Skeletal muscle tissue (tissue), 4 donors: Measurements from ENCODE around the gene GALNT1. TPM values are rescaled to one million over a fixed set of nuclear protein-coding genes. Genes with fewer than 3 reads are reported as not detected.

Experiments
- H3K27ac ChIP-seq: one replicate; pipeline ENCODE4 v1.7.0; 2013; ENCODE audit warnings: mild to moderate bottlenecking, low read depth, low read length, inconsistent platforms
- H3K27me3 ChIP-seq, 3 donors: one replicate each; pipeline ENCODE4 v1.7.0; 2013; ENCODE audit warnings: low read length in 3 of 3; ENCODE audit not compliant: control insufficient read depth in 3 of 3, insufficient read depth in 3 of 3
- H3K36me3 ChIP-seq, 3 donors: one replicate each; pipeline ENCODE4 v1.7.0; 2013; ENCODE audit warnings: low read length in 3 of 3; ENCODE audit not compliant: control insufficient read depth in 3 of 3, insufficient read depth in 3 of 3
- H3K4me1 ChIP-seq, 3 donors: one replicate each; pipeline ENCODE4 v1.7.0; 2013; ENCODE audit warnings: low read length in 3 of 3, mild to moderate bottlenecking in 3 of 3; ENCODE audit not compliant: control insufficient read depth in 3 of 3, insufficient read depth in 3 of 3
- H3K4me3 ChIP-seq, 3 donors: one replicate each; pipeline ENCODE4 v1.7.0; 2013; ENCODE audit warnings: low read length in 3 of 3
- H3K9ac ChIP-seq, 3 donors: one replicate each; pipeline ENCODE4 v1.7.0; 2013; ENCODE audit warnings: low read length in 3 of 3, mild to moderate bottlenecking in 3 of 3, moderate library complexity in 2 of 3, low read depth in 1 of 3
- H3K9me3 ChIP-seq, 3 donors: one replicate each; pipeline ENCODE4 v1.7.0; 2013; ENCODE audit warnings: low read length in 3 of 3; ENCODE audit not compliant: control insufficient read depth in 3 of 3
- total RNA-seq: library from RNA; depleted of rRNA; stranded (reverse); fragments of >200 nt; gene quantifications from one replicate; pipeline ENCODE4 v1.2.3, GENCODE V29; 2014
- donor health status: Osteomylitis.

Gene GALNT1
- total RNA-seq, 1 donor from 2014 or later, result 60.0 TPM

GRCh38 chr18:35680139-35680551 is 98.6 kb downstream of the GALNT1 start:
- no peak overlapping the region for H3K9ac ChIP-seq
- H3K4me3 ChIP-seq, result no peak overlapping the region
- H3K4me1 ChIP-seq, result no peaks in the 10 kb centered on the region
- H3K36me3 ChIP-seq, result peaks cover 3 to 5% (median 3%) of the 10 kb centered on the region in 3 donors
- H3K9me3 ChIP-seq, result no peaks in the 10 kb centered on the region
- no peak overlapping the region for H3K27ac ChIP-seq
- H3K27me3 ChIP-seq, result no peaks in the 10 kb centered on the region

- Histone ChIP-seq H3K9me3 (no peaks in the 10 kb centered on the region), H3K27me3 (no peaks in the 10 kb centered on the region), H3K4me3 (no peak overlapping the region), H3K27ac (no peak overlapping the region), H3K9ac (no peak overlapping the region), H3K4me1 (no peaks in the 10 kb centered on the region), H3K36me3 (peaks cover 3 to 9% (median 5%) of the 10 kb centered on the region in 3 donors)
Measured at GRCh38 chr18:35682281-35682867, 100.8 kb downstream of the GALNT1 start.

DNA sequence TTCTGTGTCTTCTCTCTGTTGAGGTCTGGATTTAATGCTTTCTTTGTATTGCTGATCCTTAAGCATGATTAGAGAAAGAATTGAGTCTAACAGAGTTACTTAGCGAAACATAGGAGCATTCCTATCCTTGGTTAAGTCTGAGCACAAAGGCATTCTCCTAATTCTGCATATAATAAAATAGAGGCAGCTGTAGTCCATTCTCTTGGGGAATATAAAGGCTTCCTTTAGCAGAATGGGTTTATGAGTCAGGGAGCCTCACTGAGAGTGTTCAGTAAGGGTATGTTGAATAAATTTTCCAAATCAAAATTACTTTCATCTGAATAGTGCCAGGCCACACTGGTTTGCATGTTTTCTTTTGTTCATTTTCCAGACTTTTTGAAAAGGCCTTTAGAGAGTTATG is 101.5 kb downstream of the GALNT1 start:
- H3K36me3 ChIP-seq, result peaks cover 3 to 9% (median 3%) of the 10 kb centered on the region in 3 donors
- H3K27me3 ChIP-seq, result no peaks in the 10 kb centered on the region
- no peak overlapping the region for H3K27ac ChIP-seq
- no peak overlapping the region for H3K4me3 ChIP-seq
- H3K9ac ChIP-seq, result no peak overlapping the region
- H3K4me1 ChIP-seq, result no peaks in the 10 kb centered on the region
- no peaks in the 10 kb centered on the region for H3K9me3 ChIP-seq

DNA sequence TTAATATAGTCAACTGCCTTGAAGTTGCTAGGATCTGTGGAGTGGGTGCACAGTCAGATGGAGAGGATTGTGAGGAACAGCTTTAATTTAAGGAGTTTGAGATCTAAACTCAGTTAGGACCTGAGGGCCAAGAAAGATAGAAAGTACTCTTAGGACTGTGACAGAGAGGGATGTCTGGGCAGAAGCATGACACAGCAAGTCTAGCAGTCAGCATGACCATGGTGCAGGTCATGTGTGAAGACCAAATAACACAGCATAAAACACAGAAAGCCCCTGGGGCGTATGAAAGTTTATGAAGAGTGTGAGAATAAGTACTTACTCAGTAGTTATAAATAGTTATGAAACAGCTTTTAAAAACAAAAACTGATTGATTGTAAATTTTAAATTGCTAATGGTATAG is 107.2 kb downstream of the GALNT1 start:
- Histone ChIP-seq H3K4me1 (no peaks in the 10 kb centered on the region), H3K9ac (no peak overlapping the region), H3K27ac (no peak overlapping the region), H3K36me3 (peaks cover 1 to 16% (median 7%) of the 10 kb centered on the region in 3 donors), H3K4me3 (no peak overlapping the region), H3K9me3 (no peaks in the 10 kb centered on the region), H3K27me3 (no peaks in the 10 kb centered on the region)

DNA sequence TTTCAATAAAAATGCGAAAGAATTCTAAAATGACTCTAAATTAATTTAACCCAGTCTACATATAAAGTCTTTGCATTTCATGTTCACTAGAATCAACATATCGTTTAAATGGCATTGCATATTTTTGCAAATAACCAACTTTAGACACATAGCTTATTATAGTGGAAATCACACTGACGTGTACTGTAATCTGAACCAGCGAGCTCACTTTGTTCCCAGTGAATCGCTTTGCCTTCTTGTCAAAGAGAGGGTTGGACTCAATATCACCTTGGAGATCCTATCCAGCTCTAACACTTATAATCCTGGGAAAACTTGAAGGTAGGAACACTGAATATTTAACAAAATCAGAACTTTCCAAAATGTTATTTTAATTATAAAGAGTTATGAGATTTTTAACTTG is 108.2 kb downstream of the GALNT1 start:
- Histone ChIP-seq H3K36me3 (peaks cover 2 to 16% (median 7%) of the 10 kb centered on the region in 3 donors), H3K4me1 (no peaks in the 10 kb centered on the region), H3K9ac (no peak overlapping the region), H3K27me3 (no peaks in the 10 kb centered on the region), H3K4me3 (no peak overlapping the region), H3K9me3 (no peaks in the 10 kb centered on the region), H3K27ac (no peak overlapping the region)

- Histone ChIP-seq H3K4me1 (peaks cover 0 to 11% (median 9%) of the 10 kb centered on the region in 3 donors), H3K4me3 (no peak overlapping the region), H3K9me3 (no peaks in the 10 kb centered on the region), H3K9ac (no peak overlapping the region), H3K27ac (no peak overlapping the region), H3K36me3 (peaks cover 2 to 14% (median 7%) of the 10 kb centered on the region in 3 donors), H3K27me3 (no peaks in the 10 kb centered on the region)
Measured at GRCh38 chr18:35691625-35692024, 110.1 kb downstream of the GALNT1 start.

GRCh38 chr18:35692866-35693265 is 111.3 kb downstream of the GALNT1 start:
- Histone ChIP-seq H3K27me3 (no peaks in the 10 kb centered on the region), H3K36me3 (peaks cover 2 to 14% (median 3%) of the 10 kb centered on the region in 3 donors), H3K4me3 (no peak overlapping the region), H3K9me3 (no peaks in the 10 kb centered on the region), H3K27ac (no peak overlapping the region), H3K4me1 (peaks cover 0 to 11% (median 9%) of the 10 kb centered on the region in 3 donors), H3K9ac (no peak overlapping the region)

- H3K36me3 ChIP-seq, result peaks cover 2 to 14% (median 3%) of the 10 kb centered on the region in 3 donors
- no peaks in the 10 kb centered on the region for H3K27me3 ChIP-seq
- no peak overlapping the region for H3K9ac ChIP-seq
- H3K4me3 ChIP-seq, result no peak overlapping the region
- no peaks in the 10 kb centered on the region for H3K9me3 ChIP-seq
- no peak overlapping the region for H3K27ac ChIP-seq
- peaks cover 0 to 11% (median 9%) of the 10 kb centered on the region in 3 donors for H3K4me1 ChIP-seq
Measured at GRCh38 chr18:35693829-35694228, 112.3 kb downstream of the GALNT1 start.

GRCh38 chr18:35694808-35695207 is 113.3 kb downstream of the GALNT1 start:
- Histone ChIP-seq H3K4me3 (no peak overlapping the region), H3K36me3 (peaks cover 2 to 12% (median 3%) of the 10 kb centered on the region in 3 donors), H3K9ac (no peak overlapping the region), H3K27ac (no peak overlapping the region), H3K27me3 (no peaks in the 10 kb centered on the region), H3K9me3 (no peaks in the 10 kb centered on the region), H3K4me1 (peaks cover 0 to 11% (median 9%) of the 10 kb centered on the region in 3 donors)

DNA sequence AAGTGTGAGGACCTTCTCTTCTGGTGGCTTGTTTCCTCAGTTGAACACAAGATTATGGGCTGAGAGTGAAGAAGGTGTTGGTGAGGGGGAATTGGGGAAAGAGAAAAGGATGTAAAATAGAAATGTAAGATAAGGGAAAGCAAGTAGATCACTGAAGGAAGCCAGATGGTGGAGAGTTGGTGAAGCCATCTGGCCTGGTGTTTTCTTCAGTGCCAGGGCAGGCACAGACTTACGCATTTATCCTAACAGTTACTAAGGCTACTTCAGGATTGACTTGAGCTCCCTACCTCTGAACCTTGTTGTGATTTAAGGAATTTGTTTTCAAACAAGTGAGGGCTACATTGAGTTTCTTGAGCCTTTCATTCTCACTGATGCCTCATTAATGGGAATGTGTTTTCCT is 113.8 kb downstream of the GALNT1 start:
- Histone ChIP-seq H3K9ac (no peak overlapping the region), H3K36me3 (peaks cover 3 to 10% (median 5%) of the 10 kb centered on the region in 3 donors), H3K27ac (no peak overlapping the region), H3K9me3 (no peaks in the 10 kb centered on the region), H3K4me3 (no peak overlapping the region), H3K4me1 (peaks cover 0 to 11% (median 9%) of the 10 kb centered on the region in 3 donors), H3K27me3 (no peaks in the 10 kb centered on the region)
